GM19193 (cell line): Measurements from ENCODE around the gene BFSP1.

ENCODE experiments used
- POLR2A ChIP-seq: IDR thresholded peaks from 4 replicates; pipeline ENCODE4 v1.6.1; 2011; ENCODE audit not compliant: insufficient read depth, insufficient read length; ENCODE audit errors: extremely low read depth

The BFSP1 gene

DNA sequence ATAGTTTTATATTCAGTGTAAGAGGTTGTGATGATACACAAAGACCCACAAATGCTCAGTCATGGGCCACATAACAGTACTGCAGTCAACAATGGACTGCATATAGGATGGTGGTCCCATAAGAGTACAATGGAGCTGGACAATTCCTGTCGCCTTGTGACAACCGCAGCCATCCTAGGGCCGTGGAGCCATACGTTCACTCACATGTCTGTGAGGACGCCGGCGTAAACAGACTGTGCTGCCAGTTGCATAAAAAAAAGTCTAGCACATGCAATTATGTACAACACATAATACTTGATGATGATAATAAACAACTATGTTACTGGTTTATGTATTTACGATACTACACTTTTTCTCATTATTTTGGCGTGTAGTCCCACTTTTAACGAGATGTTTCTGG is 30.9 kb downstream of the BFSP1 start:
- TF ChIP-seq POLR2A, result no peak

- no peak for TF ChIP-seq POLR2A
Measured at GRCh38 chr20:17499041-17499440, 32.1 kb downstream of the BFSP1 start.

DNA sequence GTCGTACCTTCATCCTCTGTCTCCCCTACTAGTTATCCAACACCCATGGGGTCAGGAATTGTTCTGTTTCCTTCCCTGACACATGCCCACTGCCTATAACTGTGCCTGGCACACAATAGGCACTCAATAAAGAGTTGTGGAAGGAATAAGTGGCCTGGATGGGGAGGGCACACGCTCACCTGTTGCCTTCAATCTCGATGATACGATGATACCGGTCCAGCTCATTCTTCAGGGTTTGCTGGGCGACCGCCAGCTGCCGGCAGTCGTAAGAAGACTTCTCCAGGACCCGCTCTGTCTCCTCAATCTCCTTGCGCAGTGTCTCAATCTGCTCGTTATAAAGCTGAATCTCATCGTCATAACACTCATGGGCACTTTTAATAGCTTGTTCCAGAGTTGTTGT is 32.5 kb downstream of the BFSP1 start:
- TF ChIP-seq POLR2A, result no peak

GRCh38 chr20:17497821-17498580 is 33.2 kb downstream of the BFSP1 start:
- TF ChIP-seq POLR2A, result no peak

DNA sequence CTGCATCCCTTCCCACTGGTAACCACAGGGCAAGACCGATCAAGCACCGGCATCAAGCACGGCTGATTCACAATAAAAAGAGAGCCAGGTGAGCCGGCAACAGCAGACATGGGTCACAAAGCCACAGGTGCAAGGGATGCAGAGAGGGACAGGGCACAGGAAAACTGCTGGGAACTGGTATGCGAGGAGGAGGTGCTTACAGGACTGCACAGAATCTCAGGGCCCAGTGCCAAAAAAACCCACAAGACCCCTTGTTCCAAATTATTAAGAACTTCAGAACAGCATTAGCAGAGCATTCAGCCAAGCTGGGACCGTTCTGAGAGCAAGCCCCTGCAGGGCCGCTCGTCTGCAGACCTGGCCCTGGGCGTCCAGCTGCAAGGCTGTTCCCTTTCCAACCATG is 35.4 kb downstream of the BFSP1 start:
- TF ChIP-seq POLR2A, result no peak

DNA sequence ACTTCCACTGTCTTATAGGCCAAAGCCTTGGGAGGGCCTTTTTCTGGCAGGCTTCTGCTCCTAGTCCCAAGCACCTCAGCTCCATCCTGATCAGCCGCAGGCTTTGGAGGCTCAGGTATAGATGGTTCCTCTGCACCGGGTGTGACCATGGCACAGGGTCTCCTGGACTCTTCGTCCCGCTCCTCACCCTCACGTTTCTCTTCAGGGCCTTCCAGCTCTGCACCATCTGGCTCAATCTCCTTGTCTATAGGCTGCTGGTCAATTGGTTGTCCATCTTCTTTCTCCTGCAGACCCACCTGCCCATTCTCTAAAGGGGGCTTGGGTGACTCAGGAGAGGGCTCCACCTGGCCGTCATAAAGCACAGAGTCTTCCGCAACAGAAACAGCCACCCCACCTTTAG is 37.0 kb downstream of the BFSP1 start:
- no peak for TF ChIP-seq POLR2A

GRCh38 chr20:17493173-17493572 is 38.0 kb downstream of the BFSP1 start:
- TF ChIP-seq POLR2A, result no peak

GRCh38 chr20:17491488-17491887 is 39.7 kb downstream of the BFSP1 start:
- no peak for TF ChIP-seq POLR2A

DNA sequence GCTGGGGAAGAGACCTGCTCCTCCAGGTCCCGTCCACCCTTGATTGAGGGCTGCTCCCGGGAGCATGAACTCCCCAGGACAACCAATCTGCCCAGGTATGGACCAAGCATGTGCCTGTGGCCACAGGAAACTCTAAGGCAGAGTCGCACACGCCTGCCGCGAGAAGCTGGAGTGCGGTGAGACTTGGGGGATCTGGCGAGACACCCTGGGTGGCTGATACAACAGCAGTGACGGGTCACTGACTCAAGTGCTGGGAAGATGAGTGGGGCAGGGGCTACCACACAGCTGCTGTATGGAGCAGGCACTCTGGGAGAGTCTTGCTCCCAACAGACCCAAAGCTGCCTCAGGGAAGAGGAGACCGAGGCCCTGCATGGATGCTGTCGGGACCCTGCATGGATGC is 40.1 kb downstream of the BFSP1 start:
- no peak for TF ChIP-seq POLR2A

DNA sequence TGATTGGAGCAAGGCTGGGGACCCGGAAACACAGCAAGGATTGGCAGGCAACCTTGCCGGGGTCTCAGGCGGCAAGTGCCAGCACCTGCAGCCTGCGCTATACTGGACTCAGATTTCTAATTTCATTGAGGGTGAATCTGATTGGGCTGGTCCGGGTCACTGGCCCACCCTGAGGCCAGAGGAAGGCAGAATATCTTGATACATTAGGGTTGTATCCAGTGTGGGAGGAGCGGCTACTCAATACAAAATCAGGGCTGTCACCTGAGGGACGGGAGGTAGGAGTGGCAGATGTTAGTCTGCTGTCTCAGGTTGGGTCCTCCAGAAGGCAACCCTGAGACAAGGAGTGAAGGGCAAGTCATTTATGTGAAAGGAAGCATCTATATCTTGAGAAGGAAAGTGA is 40.7 kb downstream of the BFSP1 start:
- no peak for TF ChIP-seq POLR2A

DNA sequence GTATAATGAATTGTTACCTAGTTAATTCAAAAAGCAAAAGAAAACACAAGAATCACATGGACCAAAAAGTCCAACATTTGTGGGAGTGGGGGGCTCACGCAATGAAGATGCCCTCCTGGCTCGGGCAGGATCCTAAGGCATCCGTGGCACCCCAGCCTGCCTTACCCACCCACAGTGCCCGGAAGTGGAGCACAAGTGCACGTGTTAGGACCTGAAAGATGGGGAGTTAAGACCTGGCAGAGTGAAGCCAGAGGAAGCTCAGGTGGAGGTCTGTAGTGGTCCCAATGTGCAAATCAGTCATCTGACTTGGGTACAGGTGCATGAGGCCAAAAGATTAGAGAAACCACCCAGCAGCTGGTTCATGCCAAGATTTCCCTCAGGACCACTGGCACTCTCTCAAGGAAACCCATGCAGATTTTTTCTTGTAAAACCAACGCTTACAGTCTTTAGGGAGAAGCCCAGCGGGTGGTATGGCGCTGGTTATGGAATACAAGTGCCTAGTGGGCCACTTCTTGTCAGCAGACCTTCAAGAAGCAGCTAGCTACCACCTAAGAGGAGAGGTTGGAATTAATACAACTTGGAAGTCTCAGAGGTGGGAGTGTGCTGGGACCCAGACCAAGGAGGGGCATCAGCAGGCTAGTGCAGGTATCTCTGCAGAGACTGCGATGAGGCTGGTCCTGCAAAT is 42.1 kb downstream of the BFSP1 start:
- no peak for TF ChIP-seq POLR2A

DNA sequence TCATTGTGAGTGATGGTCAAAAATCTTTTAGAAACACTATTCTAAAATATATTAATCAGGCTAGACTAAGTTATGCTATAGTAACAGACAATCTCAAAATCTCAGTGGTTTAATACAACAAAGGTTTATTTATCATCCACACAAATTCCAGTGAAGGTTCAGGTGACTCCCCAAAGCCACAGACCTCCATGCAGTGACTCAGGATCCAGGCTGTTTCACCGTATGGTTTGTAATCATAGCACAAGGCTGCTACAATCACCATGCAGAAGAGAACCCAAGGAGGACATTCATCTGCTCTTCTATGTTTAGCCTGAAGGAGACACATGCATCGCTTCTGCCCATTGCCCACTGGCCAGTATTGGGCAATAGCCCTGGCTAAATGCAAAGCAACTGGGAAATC is 46.2 kb downstream of the BFSP1 start:
- TF ChIP-seq POLR2A, result no peak

DNA sequence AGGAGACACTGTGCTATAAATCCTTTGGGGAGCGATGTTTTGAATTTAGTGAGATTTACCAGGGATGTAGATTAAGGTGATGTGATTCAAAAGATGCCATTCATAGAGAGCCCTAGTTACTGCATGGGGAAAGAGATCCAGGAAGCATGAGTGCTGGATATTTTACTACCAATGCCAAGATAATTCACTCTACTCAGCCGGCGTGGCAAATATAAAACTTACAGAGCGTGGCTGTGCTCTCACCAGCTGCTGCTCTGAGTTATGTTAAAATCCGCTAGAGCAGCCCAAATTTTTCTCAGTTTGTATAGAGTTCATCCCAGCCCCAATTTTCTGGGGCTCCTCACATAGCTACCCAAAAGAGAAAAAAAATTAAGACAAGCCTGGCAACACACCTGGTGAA is 48.6 kb downstream of the BFSP1 start:
- no peak for TF ChIP-seq POLR2A

- TF ChIP-seq POLR2A, result no peak
Measured at GRCh38 chr20:17481661-17482060, 49.5 kb downstream of the BFSP1 start.

- no peak for TF ChIP-seq POLR2A
Measured at GRCh38 chr20:17480696-17481095, 50.5 kb downstream of the BFSP1 start.

GRCh38 chr20:17479063-17479657 is 52.0 kb downstream of the BFSP1 start:
- no peak for TF ChIP-seq POLR2A

DNA sequence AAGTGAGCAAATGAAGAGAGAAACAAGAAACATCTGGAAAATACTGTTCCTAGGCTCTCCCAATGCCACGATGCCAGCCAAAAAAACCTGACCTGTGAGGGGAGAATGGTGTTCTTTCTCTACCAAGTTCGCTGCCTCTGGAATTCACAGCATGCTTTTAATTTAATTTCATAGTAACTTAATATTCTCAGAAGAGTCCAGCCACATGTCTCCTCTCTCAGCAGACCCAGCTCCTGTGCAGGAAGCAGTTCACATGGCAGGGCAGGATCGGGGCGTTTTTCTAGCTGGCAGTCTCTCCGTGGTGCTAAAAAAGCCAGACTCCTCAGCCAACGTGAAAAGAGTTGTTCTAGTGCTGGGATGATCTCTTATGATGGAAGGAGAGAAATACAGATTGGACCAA is 57.5 kb downstream of the BFSP1 start:
- no peak for TF ChIP-seq POLR2A

DNA sequence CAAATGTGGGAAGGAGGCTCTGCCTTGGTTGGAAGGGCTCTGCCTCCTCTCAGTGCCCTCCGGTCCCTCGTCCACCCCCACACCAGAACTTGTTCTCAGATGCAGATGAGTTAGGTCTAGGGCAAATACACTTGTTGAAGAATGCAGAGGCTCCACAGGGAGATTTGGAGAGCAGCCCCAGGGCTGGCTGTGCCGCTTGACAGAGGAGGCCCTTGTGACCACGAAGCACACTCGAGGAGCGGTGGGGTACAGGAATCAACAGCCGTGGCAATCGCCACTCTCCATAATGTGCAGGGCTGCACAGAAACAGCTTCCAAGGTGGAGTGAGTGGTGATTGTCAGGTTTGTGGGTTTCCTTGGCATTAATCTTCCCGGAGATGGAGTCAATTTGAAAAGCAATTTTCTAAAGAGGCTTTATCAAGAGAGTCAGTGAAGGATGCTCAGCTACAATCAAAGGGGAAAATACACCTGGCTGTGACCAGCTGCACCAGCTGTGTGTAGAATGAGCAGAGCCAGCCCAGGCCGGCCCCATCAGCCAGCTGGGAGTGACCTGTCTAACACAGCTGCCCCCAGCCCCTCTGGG is 59.5 kb downstream of the BFSP1 start:
- no peak for TF ChIP-seq POLR2A
